ENCODE measurements around the gene IFNA5.

DNA sequence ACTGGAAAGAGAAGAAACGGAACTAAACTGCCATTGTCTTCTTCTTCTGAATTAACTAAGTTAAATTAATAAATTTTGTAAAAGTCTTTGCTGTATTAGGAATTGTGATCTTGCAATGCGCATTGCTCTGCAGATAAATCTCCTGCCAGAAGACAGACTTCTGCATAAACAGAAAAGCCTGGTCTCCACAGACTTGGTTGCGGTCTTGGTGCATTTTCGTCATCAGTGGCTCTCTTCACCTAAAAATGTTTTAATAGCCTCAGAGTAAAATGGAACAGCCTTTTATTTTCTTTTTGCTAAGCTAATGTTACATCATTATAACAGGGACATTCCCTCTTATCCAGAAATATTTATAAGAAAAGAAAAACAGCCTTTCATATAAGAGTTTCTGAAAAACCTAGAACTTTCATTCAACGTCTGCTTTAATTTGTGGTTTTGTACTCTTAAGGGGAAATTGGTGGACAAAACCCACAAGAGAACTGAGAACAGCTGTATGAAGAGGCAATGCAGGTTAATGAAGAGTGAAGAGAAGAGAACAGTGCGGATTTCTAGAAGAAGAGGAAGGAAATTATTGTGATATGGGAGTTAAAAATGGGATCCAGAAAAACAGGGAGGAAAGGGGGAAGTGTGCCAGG, 10.1 kb downstream of the IFNA5 start:
- no peak for TF ChIP-seq CTCF (IDR thresholded peaks at IDR 0.05)
- TF ChIP-seq POLR2A (IDR thresholded peaks at IDR 0.05): no peak
